Neural cell (in vitro differentiated cells): ENCODE measurements around the gene OR9A2.

Source experiments
- CTCF ChIP-seq: fragments of 450-650 bp; IDR thresholded peaks from 2 replicates; pipeline ENCODE4 v1.5.1; 2014; ENCODE audit warnings: antibody characterized with exemption, mild to moderate bottlenecking, moderate library complexity; ENCODE audit not compliant: poor library complexity, severe bottlenecking
- EP300 ChIP-seq: fragments of 450-650 bp; conservative IDR thresholded peaks from 2 replicates; pipeline ENCODE4 v1.6.1; 2014; ENCODE audit warnings: antibody characterized with exemption, mild to moderate bottlenecking, moderate library complexity; ENCODE audit not compliant: poor library complexity, severe bottlenecking
- EZH2 ChIP-seq: fragments of 200-600, 300-800 bp; shearing (Covaris generic), sonication (generic); IDR thresholded peaks from 2 replicates; pipeline ENCODE4 v1.6.1; 2014; ENCODE audit warnings: antibody characterized with exemption, low read length, borderline replicate concordance, mild to moderate bottlenecking; ENCODE audit not compliant: insufficient read depth, poor library complexity, severe bottlenecking
- MXI1 ChIP-seq: fragments of 450-650 bp; conservative IDR thresholded peaks from 2 replicates; pipeline ENCODE4 v1.6.1; 2014; ENCODE audit warnings: antibody characterized with exemption, mild to moderate bottlenecking; ENCODE audit not compliant: poor library complexity, severe bottlenecking
- RAD21 ChIP-seq: fragments of 450-650 bp; conservative IDR thresholded peaks from 2 replicates; pipeline ENCODE4 v1.6.1; 2014; ENCODE audit warnings: antibody characterized with exemption, mild to moderate bottlenecking, moderate library complexity
- TAF1 ChIP-seq: IDR thresholded peaks from 2 replicates; pipeline ENCODE4 v1.6.1; 2012; ENCODE audit warnings: low read depth

DNA sequence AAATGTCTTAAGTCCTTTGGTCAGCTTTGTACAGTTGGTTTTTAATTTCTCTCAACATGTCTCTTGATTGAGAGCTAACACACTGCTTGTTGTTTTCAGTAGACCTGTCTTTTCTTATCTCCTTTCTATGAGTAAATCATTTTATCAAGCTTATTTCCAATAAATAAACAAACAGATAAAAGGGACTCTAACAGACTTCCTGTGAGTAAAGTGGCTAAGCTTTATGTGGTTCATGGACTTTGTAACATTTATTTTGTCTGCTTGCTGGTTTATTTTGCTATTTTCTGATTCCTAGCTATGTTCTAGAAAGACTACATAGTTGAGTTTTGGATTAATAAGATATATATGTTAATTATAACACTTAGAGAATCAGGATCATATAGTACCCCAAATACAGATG lies 27.1 kb downstream of the OR9A2 start:
- no peak for TF ChIP-seq EZH2
- TF ChIP-seq MXI1, result no peak
- TF ChIP-seq EP300, result no peak
- TF ChIP-seq RAD21, result no peak
- TF ChIP-seq TAF1, result no peak
- no peak for TF ChIP-seq CTCF
